Neural cell (in vitro differentiated cells): Measurements from ENCODE around the gene RALGPS1. TPM values are rescaled to one million over a fixed set of nuclear protein-coding genes. Genes with fewer than 3 reads are reported as not detected.

Experiments
- H2AFZ ChIP-seq: fragments of 200-600, 300-800 bp; sonication (generic), shearing (Covaris generic); 2 replicates; pipeline ENCODE4 v1.6.0; 2014; ENCODE audit warnings: low read depth, mild to moderate bottlenecking, antibody characterized with exemption, low read length, moderate library complexity
- H3F3A ChIP-seq: fragments of 200-600 bp; shearing (Covaris generic); 2 replicates; pipeline ENCODE4 v1.6.1; 2016; ENCODE audit warnings: mild to moderate bottlenecking, moderate library complexity, mixed read lengths, antibody characterized with exemption, low read length; ENCODE audit not compliant: insufficient read depth, poor library complexity, severe bottlenecking
- H3K27ac ChIP-seq: fragments of 200-600, 300-800 bp; sonication (generic), shearing (Covaris generic); 2 replicates; pipeline ENCODE4 v1.5.1; 2014; ENCODE audit warnings: mild to moderate bottlenecking, low read length, moderate library complexity
- H3K27me3 ChIP-seq: fragments of 300-800, 200-600 bp; sonication (generic), shearing (Covaris generic); 2 replicates; pipeline ENCODE4 v1.6.0; 2014; ENCODE audit warnings: mild to moderate bottlenecking, low read depth, low read length, moderate library complexity; ENCODE audit not compliant: insufficient read depth
- H3K36me3 ChIP-seq: fragments of 300-800, 200-600 bp; sonication (generic), shearing (Covaris generic); 2 replicates; pipeline ENCODE4 v1.5.1; 2014; ENCODE audit warnings: mild to moderate bottlenecking, antibody characterized with exemption, low read length, moderate library complexity; ENCODE audit not compliant: insufficient read depth
- H3K4me2 ChIP-seq: fragments of 300-800, 200-600 bp; sonication (generic), shearing (Covaris generic); 2 replicates; pipeline ENCODE4 v1.6.0; 2014; ENCODE audit warnings: mild to moderate bottlenecking, low read length
- H3K4me3 ChIP-seq: fragments of 300-800, 200-600 bp; sonication (generic), shearing (Covaris generic); 2 replicates; pipeline ENCODE4 v1.5.1; 2014; ENCODE audit warnings: mild to moderate bottlenecking, low read length, moderate library complexity
- H3K79me2 ChIP-seq: fragments of 200-600 bp; shearing (Covaris generic); replicated peaks from 2 replicates; pipeline ENCODE4 v1.6.0; 2014; ENCODE audit warnings: mild to moderate bottlenecking, low read length, moderate library complexity; ENCODE audit not compliant: insufficient read depth
- H3K9ac ChIP-seq: fragments of 300-800, 200-600 bp; sonication (generic), shearing (Covaris generic); 2 replicates; pipeline ENCODE4 v1.6.1; 2016; ENCODE audit warnings: mild to moderate bottlenecking, low read length, mixed read lengths
- H3K9me2 ChIP-seq: fragments of 200-600 bp; shearing (Covaris generic); 2 replicates; pipeline ENCODE4 v1.6.1; 2016; ENCODE audit warnings: mild to moderate bottlenecking, low read length, mixed read lengths; ENCODE audit not compliant: insufficient read depth
- H3K9me3 ChIP-seq: fragments of 200-600, 300-800 bp; sonication (generic), shearing (Covaris generic); 2 replicates; pipeline ENCODE4 v1.6.1; 2016; ENCODE audit warnings: mild to moderate bottlenecking, mixed run types, low read length, moderate library complexity, mixed read lengths
- H4K20me1 ChIP-seq: fragments of 200-600 bp; shearing (Covaris generic); 2 replicates; pipeline ENCODE4 v1.6.1; 2016; ENCODE audit warnings: mild to moderate bottlenecking, mixed run types; ENCODE audit not compliant: insufficient read depth
- EP300 ChIP-seq: fragments of 450-650 bp; conservative IDR thresholded peaks from 2 replicates; pipeline ENCODE4 v1.6.1; 2014; ENCODE audit warnings: antibody characterized with exemption, mild to moderate bottlenecking, moderate library complexity; ENCODE audit not compliant: poor library complexity, severe bottlenecking
- EZH2 ChIP-seq: fragments of 200-600, 300-800 bp; shearing (Covaris generic), sonication (generic); IDR thresholded peaks from 2 replicates; pipeline ENCODE4 v1.6.1; 2014; ENCODE audit warnings: antibody characterized with exemption, low read length, borderline replicate concordance, mild to moderate bottlenecking; ENCODE audit not compliant: insufficient read depth, poor library complexity, severe bottlenecking
- MXI1 ChIP-seq: fragments of 450-650 bp; conservative IDR thresholded peaks from 2 replicates; pipeline ENCODE4 v1.6.1; 2014; ENCODE audit warnings: antibody characterized with exemption, mild to moderate bottlenecking; ENCODE audit not compliant: poor library complexity, severe bottlenecking
- POLR2AphosphoS5 ChIP-seq: IDR thresholded peaks from 2 replicates; pipeline ENCODE4 v1.6.1; 2012
- RAD21 ChIP-seq: fragments of 450-650 bp; conservative IDR thresholded peaks from 2 replicates; pipeline ENCODE4 v1.6.1; 2014; ENCODE audit warnings: antibody characterized with exemption, mild to moderate bottlenecking, moderate library complexity
- SMC3 ChIP-seq: fragments of 450-650 bp; conservative IDR thresholded peaks from 2 replicates; pipeline ENCODE4 v1.6.1; 2014; ENCODE audit warnings: antibody characterized with exemption, mild to moderate bottlenecking, moderate library complexity; ENCODE audit not compliant: poor library complexity
- TAF1 ChIP-seq: IDR thresholded peaks from 2 replicates; pipeline ENCODE4 v1.6.1; 2012; ENCODE audit warnings: low read depth
- polyA plus RNA-seq: library from polyadenylated mRNA; depleted of rRNA; stranded (reverse); fragments of >200 nt; gene quantifications from 2 replicates; pipeline ENCODE4 v1.2.3, GENCODE V29; 2014
- TF ChIP-seq, protein P1 (sequence below): fragments of 450-650 bp; IDR thresholded peaks from 2 replicates; pipeline ENCODE4 v1.5.1; 2014; ENCODE audit warnings: antibody characterized with exemption, mild to moderate bottlenecking, moderate library complexity; ENCODE audit not compliant: poor library complexity, severe bottlenecking
- TF ChIP-seq, protein P2 (sequence below): IDR thresholded peaks from 2 replicates; pipeline ENCODE4 v1.6.1; 2012; ENCODE audit warnings: borderline replicate concordance

RALGPS1 gene
- polyA plus RNA-seq, 1 donor from 2014 or later: 37.1 TPM

DNA sequence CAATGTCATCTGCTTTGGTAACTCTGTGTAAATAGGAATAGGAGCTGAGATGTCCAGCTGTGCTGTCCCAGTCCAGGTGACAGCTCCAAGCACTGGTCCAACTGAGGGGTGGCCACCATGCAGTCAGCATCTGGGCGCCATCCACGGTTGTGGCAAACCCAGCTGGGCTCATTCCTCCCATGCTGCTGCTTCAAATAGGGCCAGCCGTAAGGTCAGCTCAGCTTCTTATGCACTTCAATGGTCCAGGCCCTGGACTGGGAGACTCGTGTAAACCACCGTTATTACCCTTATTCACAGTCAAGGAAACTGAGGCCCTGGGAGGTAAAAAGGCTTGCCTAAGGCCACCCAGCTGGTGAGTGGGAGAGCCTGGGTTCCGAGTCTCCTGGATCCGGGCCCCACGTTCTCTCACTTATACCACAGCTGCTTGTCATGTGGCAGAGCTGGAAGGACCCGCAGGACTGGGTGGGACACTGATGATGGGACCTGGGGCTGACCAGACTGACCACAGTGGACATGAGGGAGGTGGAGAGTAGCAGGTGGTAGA is 246.6 kb downstream of the RALGPS1 start:
- Histone ChIP-seq H3K27ac (no peak overlapping the region), H3K4me3 (no peak overlapping the region), H4K20me1 (no peaks in the 10 kb centered on the region), H3K36me3 (no peaks in the 10 kb centered on the region), H3K79me2 (no peaks in the 10 kb centered on the region), H3K9me3 (no peaks in the 10 kb centered on the region), H3K9me2 (no peaks in the 10 kb centered on the region), H3K9ac (no peak overlapping the region), H3K4me2 (no peak overlapping the region), H2AFZ (no peak overlapping the region), H3F3A (no peaks in the 10 kb centered on the region), H3K27me3 (no peaks in the 10 kb centered on the region)
- TF ChIP-seq MXI1: no peak
- no peak for TF ChIP-seq EP300
- TF ChIP-seq POLR2AphosphoS5: no peak
- TF ChIP-seq RAD21: no peak

DNA sequence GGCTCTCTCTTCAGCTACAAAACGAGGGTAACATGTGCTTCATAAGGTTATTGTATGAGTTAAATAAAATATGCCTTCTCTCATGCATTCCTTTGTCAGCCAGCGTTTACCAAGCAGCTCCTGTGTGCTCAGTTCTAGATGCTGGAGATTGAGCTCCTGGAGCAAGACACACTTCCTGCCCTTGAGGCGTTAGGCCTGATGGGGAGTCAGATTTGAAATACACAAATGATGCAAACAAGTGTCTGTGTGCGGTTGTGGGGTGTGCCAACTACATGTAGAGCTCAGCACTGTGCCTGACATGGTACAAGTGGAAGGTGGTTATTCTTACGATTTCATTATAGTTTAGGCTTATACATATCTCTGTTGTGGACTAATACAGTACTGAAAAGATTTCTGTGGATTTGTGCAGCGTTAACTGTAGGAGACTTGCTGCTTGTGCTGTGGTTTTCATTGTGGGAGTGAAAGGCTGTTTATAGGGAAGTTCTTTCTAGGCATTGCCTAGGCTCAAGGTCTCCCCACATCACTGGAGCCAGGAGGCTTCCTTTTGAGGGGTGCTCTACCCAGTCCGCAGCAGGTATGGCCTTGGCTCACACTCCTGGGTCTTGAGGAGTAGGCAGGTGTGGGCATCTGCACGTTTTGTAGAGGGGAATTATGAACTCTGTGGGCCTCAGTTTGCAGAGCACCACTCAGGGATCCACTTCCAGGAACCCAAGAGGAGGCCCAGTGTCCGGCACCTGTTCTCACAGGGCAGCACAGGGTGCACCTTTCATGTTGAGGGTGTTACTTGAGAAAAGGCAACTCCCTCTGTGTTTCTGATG is 247.7 kb downstream of the RALGPS1 start:
- no peaks in the 10 kb centered on the region for H3K36me3 ChIP-seq
- no peak overlapping the region for H3K9ac ChIP-seq
- H3F3A ChIP-seq: no peaks in the 10 kb centered on the region
- no peaks in the 10 kb centered on the region for H3K9me2 ChIP-seq
- H3K4me3 ChIP-seq: no peak overlapping the region
- no peaks in the 10 kb centered on the region for H4K20me1 ChIP-seq
- H3K9me3 ChIP-seq: no peaks in the 10 kb centered on the region
- H3K4me2 ChIP-seq: no peak overlapping the region
- no peaks in the 10 kb centered on the region for H3K79me2 ChIP-seq
- H3K27me3 ChIP-seq: no peaks in the 10 kb centered on the region
- no peak overlapping the region for H2AFZ ChIP-seq
- TF ChIP-seq, protein P1, sequence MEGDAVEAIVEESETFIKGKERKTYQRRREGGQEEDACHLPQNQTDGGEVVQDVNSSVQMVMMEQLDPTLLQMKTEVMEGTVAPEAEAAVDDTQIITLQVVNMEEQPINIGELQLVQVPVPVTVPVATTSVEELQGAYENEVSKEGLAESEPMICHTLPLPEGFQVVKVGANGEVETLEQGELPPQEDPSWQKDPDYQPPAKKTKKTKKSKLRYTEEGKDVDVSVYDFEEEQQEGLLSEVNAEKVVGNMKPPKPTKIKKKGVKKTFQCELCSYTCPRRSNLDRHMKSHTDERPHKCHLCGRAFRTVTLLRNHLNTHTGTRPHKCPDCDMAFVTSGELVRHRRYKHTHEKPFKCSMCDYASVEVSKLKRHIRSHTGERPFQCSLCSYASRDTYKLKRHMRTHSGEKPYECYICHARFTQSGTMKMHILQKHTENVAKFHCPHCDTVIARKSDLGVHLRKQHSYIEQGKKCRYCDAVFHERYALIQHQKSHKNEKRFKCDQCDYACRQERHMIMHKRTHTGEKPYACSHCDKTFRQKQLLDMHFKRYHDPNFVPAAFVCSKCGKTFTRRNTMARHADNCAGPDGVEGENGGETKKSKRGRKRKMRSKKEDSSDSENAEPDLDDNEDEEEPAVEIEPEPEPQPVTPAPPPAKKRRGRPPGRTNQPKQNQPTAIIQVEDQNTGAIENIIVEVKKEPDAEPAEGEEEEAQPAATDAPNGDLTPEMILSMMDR: no peak
- H3K27ac ChIP-seq: no peak overlapping the region

DNA sequence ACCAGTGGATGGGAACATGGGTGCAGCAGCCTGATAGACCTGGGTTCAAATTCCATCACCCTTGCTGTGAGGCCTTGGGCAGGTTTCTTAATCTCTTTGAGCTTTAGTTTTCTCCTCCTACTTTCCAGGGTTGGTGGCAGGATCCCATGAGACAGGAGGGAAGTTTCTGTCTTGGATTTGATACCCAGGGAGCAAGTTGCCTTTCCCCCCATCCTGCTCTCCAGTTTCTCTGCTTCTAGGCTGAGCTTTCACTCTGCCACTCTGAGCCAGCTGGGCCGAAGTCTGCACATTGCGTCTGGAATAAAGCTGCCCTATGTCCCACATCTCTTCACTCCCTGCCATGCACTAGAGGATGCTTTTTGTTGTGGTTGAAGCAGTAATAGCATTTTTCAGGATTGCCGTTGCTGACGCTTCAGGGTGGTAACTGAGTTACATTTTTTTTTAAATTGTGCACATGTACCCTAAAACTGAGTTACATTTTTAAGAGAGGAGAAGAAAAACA is 248.3 kb downstream of the RALGPS1 start:
- Histone ChIP-seq H3K4me2 (no peak overlapping the region), H3K27ac (no peak overlapping the region)

More for the DNA sequence above, 248.3 kb downstream of the RALGPS1 start:
- H3K9ac ChIP-seq: no peak overlapping the region
- H2AFZ ChIP-seq: no peak overlapping the region
- no peaks in the 10 kb centered on the region for H3K27me3 ChIP-seq
- H3F3A ChIP-seq: no peaks in the 10 kb centered on the region
- no peak overlapping the region for H3K4me3 ChIP-seq
- peaks cover 4% of the 10 kb centered on the region for H3K36me3 ChIP-seq
- H3K79me2 ChIP-seq: no peaks in the 10 kb centered on the region
- H3K9me3 ChIP-seq: no peaks in the 10 kb centered on the region
- no peak for TF ChIP-seq EZH2
- no peak for TF ChIP-seq MXI1
- TF ChIP-seq POLR2AphosphoS5: no peak
- TF ChIP-seq EP300: no peak
- TF ChIP-seq, protein P1: no peak
- no peak for TF ChIP-seq TAF1
- TF ChIP-seq RAD21: no peak
- TF ChIP-seq SMC3: no peak
- TF ChIP-seq, protein P2, sequence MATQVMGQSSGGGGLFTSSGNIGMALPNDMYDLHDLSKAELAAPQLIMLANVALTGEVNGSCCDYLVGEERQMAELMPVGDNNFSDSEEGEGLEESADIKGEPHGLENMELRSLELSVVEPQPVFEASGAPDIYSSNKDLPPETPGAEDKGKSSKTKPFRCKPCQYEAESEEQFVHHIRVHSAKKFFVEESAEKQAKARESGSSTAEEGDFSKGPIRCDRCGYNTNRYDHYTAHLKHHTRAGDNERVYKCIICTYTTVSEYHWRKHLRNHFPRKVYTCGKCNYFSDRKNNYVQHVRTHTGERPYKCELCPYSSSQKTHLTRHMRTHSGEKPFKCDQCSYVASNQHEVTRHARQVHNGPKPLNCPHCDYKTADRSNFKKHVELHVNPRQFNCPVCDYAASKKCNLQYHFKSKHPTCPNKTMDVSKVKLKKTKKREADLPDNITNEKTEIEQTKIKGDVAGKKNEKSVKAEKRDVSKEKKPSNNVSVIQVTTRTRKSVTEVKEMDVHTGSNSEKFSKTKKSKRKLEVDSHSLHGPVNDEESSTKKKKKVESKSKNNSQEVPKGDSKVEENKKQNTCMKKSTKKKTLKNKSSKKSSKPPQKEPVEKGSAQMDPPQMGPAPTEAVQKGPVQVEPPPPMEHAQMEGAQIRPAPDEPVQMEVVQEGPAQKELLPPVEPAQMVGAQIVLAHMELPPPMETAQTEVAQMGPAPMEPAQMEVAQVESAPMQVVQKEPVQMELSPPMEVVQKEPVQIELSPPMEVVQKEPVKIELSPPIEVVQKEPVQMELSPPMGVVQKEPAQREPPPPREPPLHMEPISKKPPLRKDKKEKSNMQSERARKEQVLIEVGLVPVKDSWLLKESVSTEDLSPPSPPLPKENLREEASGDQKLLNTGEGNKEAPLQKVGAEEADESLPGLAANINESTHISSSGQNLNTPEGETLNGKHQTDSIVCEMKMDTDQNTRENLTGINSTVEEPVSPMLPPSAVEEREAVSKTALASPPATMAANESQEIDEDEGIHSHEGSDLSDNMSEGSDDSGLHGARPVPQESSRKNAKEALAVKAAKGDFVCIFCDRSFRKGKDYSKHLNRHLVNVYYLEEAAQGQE: no peak
- no peaks in the 10 kb centered on the region for H4K20me1 ChIP-seq
- no peaks in the 10 kb centered on the region for H3K9me2 ChIP-seq
